Loucy (cell line): Measurements from ENCODE around the gene PCDHGB7.
"Not testable (repeated sequence)": the region's sequence is repeated elsewhere in the genome, so short reads cannot be mapped to it uniquely, and the experiment has no call there.

Source experiments
- H2AFZ ChIP-seq: fragments of 200-600 bp; sonication (generic); 2 replicates; pipeline ENCODE4 v1.6.0; 2016; ENCODE audit warnings: antibody characterized with exemption, mild to moderate bottlenecking, low read length, moderate library complexity
- H3F3A ChIP-seq: fragments of 200-600 bp; 2 replicates; pipeline ENCODE4 v1.6.0; 2016; ENCODE audit warnings: antibody characterized with exemption, low read depth, mild to moderate bottlenecking
- H3K27me3 ChIP-seq: fragments of 200-600 bp; sonication (generic); 2 replicates; pipeline ENCODE4 v1.6.1; 2014; ENCODE audit warnings: low read length, mild to moderate bottlenecking; ENCODE audit not compliant: insufficient read depth, poor library complexity, severe bottlenecking
- H3K36me3 ChIP-seq: fragments of 200-600 bp; sonication (generic); 2 replicates; pipeline ENCODE4 v1.6.1; 2016; ENCODE audit warnings: low read length; ENCODE audit not compliant: insufficient read depth
- H3K4me1 ChIP-seq: fragments of 200-600 bp; sonication (generic); 2 replicates; pipeline ENCODE4 v1.5.1; 2014; ENCODE audit warnings: low read length, mild to moderate bottlenecking; ENCODE audit not compliant: insufficient read depth, poor library complexity, severe bottlenecking
- H3K4me2 ChIP-seq: fragments of 200-600 bp; sonication (generic); 2 replicates; pipeline ENCODE4 v1.6.0; 2014; ENCODE audit warnings: antibody characterized with exemption, low read length, low read depth, mild to moderate bottlenecking; ENCODE audit not compliant: poor library complexity, severe bottlenecking
- H3K4me3 ChIP-seq: fragments of 200-600 bp; sonication (generic); 2 replicates; pipeline ENCODE4 v1.5.1; 2014; ENCODE audit warnings: low read length, mild to moderate bottlenecking, mixed read lengths; ENCODE audit not compliant: poor library complexity, severe bottlenecking
- H3K79me2 ChIP-seq: fragments of 200-600 bp; sonication (generic); 2 replicates; pipeline ENCODE4 v1.6.1; 2014; ENCODE audit warnings: low read length; ENCODE audit not compliant: insufficient read depth
- H3K9ac ChIP-seq: fragments of 200-600 bp; sonication (generic); 2 replicates; pipeline ENCODE4 v1.6.0; 2014; ENCODE audit warnings: mild to moderate bottlenecking, low read depth, low read length, moderate library complexity; ENCODE audit not compliant: poor library complexity, severe bottlenecking
- H3K9me2 ChIP-seq: fragments of 200-600 bp; sonication (generic); replicated peaks from 2 replicates; pipeline ENCODE4 v1.6.1; 2016; ENCODE audit warnings: low read depth, low read length, mixed read lengths
- H3K9me3 ChIP-seq: fragments of 200-600 bp; sonication (generic); 2 replicates; pipeline ENCODE4 v1.6.1; 2014; ENCODE audit warnings: mild to moderate bottlenecking, antibody characterized with exemption, low read length, low read depth; ENCODE audit not compliant: insufficient read depth
- H4K20me1 ChIP-seq: fragments of 200-600 bp; sonication (generic); 2 replicates; pipeline ENCODE4 v1.6.0; 2014; ENCODE audit warnings: antibody characterized with exemption, low read length, mild to moderate bottlenecking; ENCODE audit not compliant: insufficient read depth, poor library complexity, severe bottlenecking
- CTCF ChIP-seq: fragments of 200-600 bp; sonication (generic); conservative IDR thresholded peaks from 2 replicates; pipeline ENCODE4 v1.5.1; 2014; ENCODE audit warnings: mild to moderate bottlenecking, antibody characterized with exemption, low read length
- EZH2phosphoT487 ChIP-seq: fragments of 200-600 bp; IDR thresholded peaks from 2 replicates; pipeline ENCODE4 v1.6.1; 2018; ENCODE audit warnings: antibody characterized with exemption, mild to moderate bottlenecking, moderate library complexity, borderline replicate concordance

Gene PCDHGB7

GRCh38 chr5:141373673-141374317, 43.7 kb upstream of the PCDHGB7 start, which contains the start of gene PCDHGA6:
Gene PCDHGA6, plus strand, starts transcription at chr5:141373891. Its CDS starts 193 bp downstream, at chr5:141374084.
- Histone ChIP-seq H3K4me3 (no peak within 1 kb of the TSS), H3K79me2 (no peaks in the 10 kb centered on the region), H3K27me3 (no peaks in the 10 kb centered on the region), H2AFZ (no peak within 1 kb of the TSS), H4K20me1 (no peaks in the 10 kb centered on the region), H3K36me3 (no peaks in the 10 kb centered on the region), H3K4me2 (no peak within 1 kb of the TSS), H3F3A (no peaks in the 10 kb centered on the region), H3K9ac (no peak within 1 kb of the TSS), H3K9me2 (no peaks in the 10 kb centered on the region), H3K4me1 (no peaks in the 10 kb centered on the region), H3K9me3 (peaks cover 2% of the 10 kb centered on the region; the same call in 1 of the 2 replicates)
- TF ChIP-seq EZH2phosphoT487 (no peak), CTCF (no peak)

- Histone ChIP-seq H3K4me2 (no peak overlapping the region), H3K79me2 (no peaks in the 10 kb centered on the region), H3F3A (no peaks in the 10 kb centered on the region), H2AFZ (no peak overlapping the region), H3K4me1 (no peaks in the 10 kb centered on the region), H3K27me3 (no peaks in the 10 kb centered on the region), H4K20me1 (no peaks in the 10 kb centered on the region), H3K9me2 (no peaks in the 10 kb centered on the region), H3K4me3 (no peak overlapping the region), H3K9me3 (peaks cover 2% of the 10 kb centered on the region; the same call in 1 of the 2 replicates), H3K36me3 (no peaks in the 10 kb centered on the region), H3K9ac (no peak overlapping the region)
- TF ChIP-seq CTCF: no peak
- no peak for TF ChIP-seq EZH2phosphoT487
These were observed 42.9 kb upstream of the PCDHGB7 start for GRCh38 chr5:141374627-141375026.

DNA sequence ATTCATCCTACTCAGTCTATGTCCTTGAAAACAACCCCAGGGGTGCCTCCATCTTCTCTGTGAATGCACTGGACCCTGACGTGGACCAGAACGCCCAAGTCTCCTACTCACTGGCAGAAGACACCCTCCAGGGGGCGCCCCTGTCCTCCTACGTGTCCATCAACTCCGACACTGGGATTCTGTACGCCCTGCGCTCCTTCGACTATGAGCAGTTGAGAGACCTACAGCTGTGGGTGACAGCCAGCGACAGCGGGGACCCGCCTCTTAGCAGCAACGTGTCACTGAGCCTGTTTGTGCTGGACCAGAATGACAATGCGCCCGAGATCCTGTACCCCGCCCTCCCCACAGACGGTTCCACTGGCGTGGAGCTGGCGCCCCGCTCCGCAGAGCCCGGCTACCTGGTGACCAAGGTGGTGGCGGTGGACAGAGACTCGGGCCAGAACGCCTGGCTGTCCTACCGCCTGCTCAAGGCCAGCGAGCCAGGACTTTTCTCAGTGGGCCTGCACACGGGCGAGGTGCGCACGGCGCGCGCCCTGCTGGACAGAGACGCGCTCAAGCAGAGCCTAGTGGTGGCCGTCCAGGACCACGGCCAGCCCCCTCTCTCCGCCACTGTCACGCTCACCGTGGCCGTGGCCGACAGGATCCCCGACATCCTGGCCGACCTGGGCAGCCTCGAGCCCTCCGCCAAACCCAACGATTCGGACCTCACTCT, 41.9 kb upstream of the PCDHGB7 start:
- not testable (repeated sequence) for H3K27me3 ChIP-seq, H3K36me3 ChIP-seq, H3K9me2 ChIP-seq, H2AFZ ChIP-seq, H3K9ac ChIP-seq, H3K4me3 ChIP-seq, H3K79me2 ChIP-seq, H4K20me1 ChIP-seq, H3F3A ChIP-seq, H3K9me3 ChIP-seq, H3K4me2 ChIP-seq, H3K4me1 ChIP-seq
- TF ChIP-seq CTCF: 0 out of 2 replicates have a peak, but pooled peaks have one; percentile 18
